ENCODE data around the gene NPAS3.
A peak's percentile ranks its signal among the peaks of the same experiment; 100 is the strongest.

The NPAS3 gene

DNA sequence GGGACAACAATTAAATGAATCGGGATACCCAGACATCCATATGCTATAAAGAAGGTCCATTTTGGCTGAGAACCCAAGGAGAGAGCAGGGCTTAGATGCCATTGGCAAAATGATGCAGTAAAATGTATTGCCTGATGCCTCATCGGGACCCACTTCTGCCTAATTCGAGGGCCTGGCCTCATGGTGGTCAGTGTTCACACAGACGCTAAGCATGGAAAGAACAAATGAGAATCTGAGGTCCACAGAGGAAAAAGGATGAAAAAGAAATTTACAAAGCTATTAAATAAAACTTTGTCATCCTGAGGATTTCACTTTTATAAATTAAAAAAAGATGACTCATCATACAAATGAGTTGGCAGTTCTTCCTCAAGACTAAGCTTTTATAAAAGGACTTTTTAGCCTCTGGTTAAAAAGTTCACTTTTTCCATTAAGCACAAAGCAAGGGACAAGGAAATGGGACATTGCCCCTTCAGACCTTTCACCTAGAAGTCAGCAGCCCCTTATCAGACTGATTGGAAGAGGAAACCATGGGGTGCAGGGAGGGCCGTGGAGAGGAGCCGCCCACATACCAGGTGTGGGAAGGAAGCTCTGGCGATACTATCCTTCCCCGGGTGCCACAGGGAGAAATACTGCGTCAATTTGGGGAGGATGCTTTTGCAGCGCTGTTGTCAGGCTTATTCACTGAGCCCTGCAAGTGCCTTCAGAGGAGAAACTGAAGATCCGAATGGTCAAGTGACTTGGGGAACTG is 836.2 kb downstream of the NPAS3 start:
- DNase-seq, result no peak

DNA sequence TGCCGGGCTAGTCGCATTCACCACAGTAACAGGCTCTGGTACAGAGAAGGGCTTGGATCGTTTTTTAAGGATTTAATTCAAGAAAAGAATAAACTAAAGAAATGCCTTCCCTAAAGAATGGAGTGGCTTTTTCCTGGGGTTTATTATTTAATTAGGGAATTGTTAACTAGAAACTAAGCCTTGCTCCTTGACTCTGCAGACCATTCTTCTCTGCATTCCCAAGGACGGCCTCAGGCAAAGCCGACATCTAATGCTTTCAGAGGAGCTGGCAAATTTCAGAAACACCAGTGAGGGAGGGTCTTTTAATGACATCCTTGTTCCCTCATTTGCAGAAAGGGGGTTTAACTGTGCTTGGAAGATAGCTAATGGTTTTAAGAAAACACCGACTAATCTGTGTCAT is 838.2 kb downstream of the NPAS3 start:
- no peak for DNase-seq

DNA sequence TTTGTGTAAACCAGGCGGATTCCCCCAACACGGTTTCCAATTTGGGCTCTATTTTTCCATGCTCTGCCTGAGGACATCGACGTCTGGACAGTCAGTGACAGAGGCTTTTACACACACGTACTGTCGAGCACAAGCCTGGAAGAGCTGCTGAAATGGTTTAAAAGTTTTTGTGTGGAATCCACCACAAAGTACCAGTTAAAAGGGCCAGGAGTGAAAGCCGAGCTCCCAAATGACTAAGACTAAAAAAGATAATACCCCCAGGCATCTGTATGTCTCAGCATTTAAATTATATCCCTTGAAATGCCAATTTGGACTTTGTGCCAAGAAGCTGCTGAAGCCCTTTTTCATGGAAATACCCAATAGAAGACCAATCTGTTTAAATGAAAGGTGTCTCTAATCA is 839.0 kb downstream of the NPAS3 start:
- DNase-seq, result no peak

DNA sequence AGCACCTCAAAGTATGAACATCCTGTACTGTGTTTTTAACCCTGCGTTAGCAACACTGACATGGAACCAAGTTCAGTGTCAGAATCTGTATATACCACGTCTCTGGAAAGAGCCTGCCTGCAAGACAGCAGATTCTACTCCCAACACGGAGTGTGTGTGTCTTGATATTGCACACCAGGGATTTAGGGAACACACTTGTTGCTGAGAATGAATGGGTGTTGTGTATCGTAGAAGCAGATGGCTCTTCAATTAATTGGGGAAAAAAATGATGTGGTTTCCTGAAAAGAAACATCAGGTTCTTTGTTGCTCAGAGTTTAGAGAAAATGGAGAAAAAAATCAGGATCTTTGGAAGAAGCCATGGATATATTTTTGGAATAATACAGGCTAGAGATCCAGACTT is 841.4 kb downstream of the NPAS3 start:
- DNase-seq, result no peak

DNA sequence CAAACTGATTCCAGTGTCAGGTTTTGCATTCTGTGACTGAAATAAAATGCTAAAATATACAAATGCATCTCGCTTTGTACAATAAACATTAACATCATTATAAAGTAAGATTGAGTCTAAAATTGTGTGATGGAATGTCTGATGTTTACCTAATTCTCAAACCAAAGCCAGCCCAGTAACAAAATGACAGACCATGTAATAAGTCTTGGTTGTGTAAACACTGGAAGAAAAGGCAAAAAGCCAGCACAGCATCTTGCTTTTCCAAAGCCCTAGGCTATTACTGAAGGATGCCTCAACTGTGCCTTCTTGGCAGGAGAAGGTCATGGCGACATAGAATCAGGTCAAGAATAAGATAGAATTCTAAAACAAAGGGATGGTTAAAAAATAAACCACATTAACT is 842.6 kb downstream of the NPAS3 start:
- no peak for DNase-seq

DNA sequence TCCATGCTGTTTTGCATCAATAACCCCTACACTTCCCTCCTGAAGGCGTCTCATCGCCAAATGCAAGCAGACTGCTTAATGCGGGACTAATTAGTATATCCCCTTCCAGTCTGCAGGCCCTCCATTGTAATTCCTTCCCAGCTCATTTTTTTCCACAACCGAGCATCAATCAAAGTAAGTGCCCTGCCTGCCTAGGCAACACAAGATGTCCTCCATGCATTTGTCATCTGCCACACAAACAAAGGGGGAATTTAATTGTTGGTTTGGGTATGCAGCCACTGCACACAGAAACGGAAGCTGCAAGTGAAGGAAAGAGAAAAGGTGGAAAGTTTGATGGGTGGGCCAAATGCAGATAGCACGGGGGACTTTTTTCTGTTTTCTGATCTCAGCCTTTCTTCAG is 844.2 kb downstream of the NPAS3 start:
- DNase-seq, result no peak

DNA sequence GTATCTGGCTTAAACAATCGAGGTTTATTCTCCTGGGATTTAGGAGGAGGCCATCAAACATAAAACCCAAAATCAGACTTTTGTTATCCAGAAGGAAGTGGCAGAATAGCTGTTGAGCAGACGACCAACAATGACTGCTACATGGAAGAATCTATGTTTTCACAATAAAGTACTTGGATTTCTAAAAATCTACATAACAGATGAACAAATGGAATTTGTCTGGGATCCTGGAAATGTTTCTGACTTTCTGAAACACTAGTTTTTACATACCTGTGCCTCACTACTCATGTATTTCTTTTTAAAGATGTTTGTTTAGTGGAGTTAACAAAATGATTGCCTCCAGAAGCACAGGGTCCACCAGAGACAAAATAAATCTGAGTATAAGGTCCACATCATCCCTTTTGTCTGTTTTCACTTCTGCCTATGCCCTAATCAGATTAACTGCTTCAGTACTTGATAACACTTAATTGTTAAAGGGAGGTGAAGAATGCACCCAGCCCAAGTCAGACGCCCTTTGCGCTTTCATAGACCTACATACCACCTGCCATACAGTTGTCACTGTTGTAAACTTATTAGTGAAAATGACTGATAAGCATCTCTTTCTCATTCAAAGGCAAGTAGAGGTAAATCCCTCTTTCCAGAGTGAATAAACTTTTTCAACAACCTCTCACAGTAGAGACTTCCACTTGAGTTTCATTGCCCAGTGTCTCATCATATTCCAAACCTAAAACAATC is 847.6 kb downstream of the NPAS3 start:
- DNase-seq, result no peak

DNA sequence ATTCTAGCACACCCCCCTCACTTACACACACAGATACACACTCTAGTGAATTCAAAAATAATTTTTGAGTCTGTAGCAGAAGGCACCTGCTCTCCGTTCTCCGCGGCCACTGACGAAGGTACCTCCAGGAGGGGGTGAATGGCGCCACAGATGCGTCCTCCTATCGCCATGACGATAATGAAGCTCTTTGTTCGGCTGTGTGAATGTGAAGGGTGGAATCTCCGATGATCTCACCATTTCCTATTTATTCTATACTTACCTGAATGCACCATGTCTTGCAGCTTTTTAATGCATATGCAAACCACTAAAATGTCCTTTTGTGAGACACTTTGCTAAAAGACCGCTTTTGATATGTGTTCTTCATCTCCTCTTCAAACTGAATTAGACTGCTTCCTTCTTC is 849.5 kb downstream of the NPAS3 start:
- no peak for DNase-seq

DNA sequence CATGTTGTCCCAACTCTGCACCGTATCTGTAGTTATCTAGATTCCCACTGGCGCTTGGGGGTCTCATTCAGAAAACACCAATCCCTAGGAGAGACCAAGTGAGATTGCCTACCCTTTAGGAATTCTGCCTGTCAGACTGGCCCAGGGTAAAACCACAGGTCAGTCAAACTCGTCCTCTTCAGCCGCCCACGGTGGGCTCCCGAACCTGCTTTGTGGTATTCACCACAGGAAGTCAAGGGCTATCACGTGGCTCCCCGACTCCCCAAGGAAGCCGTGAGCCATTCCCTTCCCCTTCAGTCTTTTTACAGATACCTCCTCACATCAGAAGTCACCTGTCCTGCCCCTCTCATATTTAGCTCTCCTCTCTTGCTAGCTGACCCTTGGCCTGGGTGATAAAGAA is 852.3 kb downstream of the NPAS3 start:
- no peak for DNase-seq

DNA sequence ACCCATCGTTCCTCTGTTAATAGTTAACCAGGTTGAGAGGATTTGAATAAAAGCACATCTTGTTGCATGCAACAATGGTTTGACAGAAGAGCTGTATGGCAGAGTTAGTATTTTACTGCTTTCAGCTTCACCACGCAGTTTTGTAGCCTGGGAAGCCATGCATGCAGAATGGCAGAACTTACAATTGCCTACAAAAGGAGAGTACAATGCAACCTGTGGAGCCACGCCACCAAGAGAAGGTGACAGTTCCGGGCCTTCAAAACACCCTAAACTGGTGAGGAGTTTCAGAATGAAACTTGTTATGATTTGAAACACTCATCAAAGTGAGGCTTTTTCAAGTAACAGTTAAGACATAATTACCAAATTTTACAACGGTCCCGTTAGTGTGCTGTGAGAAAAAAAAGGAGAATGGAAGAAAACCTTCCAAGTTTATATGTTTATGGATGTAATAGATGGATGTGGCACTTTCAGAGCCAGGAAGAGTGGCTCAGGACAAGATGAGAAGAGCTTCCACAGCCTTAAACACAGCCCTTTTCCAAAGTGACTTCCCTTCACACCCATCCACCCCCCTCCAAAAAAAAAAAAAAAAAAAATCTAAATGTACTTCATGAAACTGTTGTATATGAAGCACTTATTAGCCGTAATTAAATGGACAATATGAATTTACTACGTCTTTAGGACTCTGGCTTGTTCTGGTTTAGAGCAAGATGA is 853.5 kb downstream of the NPAS3 start:
- no peak for DNase-seq

DNA sequence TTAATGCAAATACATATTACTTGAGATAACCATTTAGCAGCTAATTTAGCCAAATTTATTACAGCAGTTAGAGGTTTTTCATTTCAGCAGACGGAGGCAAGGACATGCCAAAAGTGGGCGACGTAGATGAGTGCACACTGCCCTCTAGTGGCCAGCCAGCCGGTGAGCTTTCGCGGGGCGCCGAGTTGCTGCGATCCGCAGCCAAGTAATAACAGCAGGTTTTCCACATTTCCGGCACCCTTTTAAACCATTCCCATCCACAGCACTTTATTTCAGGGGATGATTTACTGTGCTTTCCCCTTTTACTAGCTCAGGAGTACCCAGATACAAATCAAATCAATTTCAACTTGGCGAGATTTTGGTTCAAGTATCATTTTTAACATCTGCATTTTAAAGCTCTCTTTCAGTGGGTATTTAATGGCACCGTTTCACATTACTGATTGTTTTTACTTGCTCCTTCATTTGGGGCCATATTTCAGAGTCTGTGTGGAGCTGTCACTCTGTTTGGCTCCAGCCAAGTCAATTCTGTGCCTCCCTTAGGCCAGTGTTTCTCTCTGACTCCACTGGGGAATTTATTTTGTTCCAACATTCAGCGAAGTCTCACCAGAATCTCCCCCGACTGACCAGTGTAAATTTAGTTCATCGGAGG is 854.2 kb downstream of the NPAS3 start:
- DNase-seq, result peak; percentile 42

DNA sequence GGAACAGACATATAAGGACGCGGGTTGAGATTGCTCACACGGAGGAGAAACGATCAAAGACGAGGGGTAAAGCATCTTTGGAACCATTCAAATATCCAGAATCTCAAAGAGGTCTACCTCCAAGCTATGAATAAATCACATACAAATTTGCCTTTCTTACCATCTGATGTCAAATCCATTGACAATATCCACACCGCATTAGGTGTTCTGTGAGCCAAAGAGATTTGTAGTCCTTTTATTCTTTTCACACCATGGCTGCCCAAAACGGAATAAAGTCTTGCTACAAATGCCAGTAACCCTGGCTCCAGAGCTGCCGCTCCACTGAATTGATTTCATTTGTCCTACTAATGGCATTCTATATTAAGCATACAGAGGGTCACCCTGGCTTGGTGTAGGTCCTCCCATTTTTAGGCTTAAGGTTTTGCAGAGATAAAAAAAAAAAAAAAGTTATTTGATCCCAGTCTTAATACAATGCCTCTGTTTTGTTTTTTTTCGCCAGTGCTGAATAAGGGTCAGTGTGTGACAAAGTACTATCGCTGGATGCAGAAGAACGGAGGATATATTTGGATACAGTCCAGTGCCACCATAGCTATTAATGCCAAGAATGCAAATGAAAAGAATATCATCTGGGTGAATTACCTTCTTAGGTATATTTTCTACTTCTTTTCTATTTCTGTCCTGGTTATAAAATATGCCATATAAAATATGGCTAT is 854.9 kb downstream of the NPAS3 start:
- no peak for DNase-seq

DNA sequence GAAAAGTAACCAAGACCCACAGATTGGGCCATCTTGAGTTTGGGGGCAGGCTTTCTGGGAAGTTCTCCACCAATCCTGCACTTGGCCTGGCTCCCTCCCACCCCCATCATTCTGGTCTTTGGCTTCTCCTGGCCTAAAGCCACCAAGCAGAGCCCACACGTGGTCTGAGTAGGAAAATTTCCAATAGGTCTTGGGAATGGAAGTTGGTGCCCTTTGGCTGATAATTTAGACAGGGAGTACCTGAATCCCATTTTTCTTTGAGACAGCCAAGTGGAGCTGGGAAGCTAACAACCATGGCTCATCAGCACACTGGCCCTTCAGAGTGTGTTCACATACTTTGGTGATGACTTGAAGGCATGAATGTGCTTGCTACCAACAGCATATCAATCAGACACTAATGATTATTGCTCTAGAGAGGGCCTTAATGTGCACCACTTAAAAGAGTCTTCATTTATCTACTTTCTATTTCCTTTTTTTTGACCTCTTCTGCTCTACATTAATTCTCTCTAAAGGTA is 856.2 kb downstream of the NPAS3 start:
- DNase-seq, result no peak

DNA sequence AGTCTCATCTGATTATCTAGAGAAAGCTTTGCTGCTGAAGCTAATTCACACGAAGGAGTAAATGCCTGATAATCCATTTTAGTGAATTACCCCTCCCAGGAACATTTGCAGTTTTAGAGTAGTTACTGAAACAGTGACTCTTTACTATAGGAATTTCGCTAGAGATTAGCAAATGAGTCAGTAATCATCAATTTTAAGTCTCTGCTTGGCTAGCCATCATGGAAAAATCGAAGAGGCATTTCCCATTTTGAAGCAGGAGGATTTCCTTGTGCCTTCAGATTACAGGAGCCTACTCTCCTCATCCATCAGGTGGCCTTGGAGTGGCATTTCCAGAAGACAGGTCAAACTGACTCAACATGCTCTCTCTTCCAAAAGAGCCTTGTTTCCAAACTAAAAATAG is 857.7 kb downstream of the NPAS3 start:
- DNase-seq, result no peak

DNA sequence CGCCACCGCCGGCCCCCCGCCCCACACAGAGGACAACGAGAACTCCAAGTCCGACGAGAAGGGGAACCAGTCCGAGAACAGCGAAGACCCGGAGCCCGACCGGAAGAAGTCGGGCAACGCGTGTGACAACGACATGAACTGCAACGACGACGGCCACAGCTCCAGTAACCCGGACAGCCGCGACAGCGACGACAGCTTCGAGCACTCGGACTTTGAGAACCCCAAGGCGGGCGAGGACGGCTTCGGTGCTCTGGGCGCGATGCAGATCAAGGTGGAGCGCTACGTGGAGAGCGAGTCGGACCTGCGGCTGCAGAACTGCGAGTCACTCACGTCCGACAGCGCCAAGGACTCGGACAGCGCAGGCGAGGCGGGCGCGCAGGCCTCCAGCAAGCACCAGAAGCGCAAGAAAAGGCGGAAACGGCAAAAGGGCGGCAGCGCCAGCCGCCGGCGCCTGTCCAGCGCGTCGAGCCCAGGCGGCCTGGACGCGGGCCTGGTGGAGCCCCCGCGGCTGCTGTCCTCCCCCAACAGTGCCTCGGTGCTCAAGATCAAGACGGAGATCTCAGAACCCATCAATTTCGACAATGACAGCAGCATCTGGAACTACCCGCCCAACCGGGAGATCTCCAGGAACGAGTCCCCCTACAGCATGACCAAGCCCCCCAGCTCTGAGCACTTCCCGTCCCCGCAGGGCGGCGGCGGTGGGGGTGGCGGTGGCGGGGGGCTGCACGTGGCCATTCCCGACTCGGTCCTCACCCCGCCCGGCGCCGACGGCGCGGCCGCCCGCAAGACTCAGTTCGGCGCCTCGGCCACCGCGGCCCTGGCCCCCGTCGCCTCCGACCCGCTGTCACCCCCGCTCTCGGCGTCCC is 861.3 kb downstream of the NPAS3 start:
- no peak for DNase-seq

DNA sequence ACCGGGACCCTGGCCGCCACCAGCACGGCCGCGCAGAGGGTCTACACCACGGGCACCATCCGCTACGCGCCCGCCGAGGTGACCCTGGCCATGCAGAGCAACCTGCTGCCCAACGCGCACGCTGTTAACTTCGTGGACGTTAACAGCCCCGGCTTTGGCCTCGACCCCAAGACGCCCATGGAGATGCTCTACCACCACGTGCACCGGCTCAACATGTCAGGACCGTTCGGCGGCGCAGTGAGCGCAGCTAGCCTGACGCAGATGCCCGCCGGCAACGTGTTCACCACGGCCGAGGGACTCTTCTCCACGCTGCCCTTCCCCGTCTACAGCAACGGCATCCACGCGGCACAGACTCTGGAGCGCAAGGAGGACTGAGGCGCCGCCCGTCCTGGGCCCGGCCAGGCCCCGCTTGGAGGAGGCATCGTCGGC is 862.1 kb downstream of the NPAS3 start:
- DNase-seq, result no peak

DNA sequence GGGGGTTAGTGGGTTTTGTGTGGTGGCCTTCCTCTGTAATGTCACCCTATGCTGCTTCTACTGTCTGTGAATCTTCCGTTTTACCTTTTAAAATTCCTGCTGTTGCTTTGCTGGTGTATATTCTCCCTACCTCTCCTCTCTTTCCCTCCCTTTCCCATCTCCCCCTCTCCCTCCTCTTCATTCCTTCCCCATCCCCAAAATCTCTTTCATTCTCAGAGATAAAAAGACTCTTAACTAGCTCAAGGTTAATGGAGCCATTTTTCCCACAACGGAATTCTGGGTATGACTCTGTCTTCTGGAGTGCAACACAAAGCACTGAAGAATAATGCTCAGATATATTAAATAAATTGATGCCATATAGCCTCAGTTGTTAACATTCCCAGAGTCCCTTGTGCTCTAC is 864.1 kb downstream of the NPAS3 start:
- no peak for DNase-seq

DNA sequence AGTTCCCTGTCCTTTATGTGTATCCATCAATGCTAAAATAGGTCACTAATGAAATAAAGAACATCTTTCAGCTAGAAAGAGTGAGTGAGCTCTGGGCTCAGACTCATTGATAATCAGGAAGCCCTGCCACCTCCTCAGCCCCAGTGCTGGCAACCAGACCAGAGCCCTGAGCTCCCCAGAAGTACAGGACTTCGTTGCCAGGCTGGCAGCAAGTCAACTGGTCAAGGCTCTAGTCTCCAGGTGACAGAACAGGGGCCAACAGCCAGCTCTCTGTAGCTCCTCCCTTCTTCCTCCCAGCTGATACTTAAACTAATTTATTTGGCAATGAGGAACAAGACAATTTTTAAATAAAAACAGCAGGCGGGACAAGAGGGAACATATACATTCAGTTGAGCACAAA is 866.9 kb downstream of the NPAS3 start:
- DNase-seq, result no peak

DNA sequence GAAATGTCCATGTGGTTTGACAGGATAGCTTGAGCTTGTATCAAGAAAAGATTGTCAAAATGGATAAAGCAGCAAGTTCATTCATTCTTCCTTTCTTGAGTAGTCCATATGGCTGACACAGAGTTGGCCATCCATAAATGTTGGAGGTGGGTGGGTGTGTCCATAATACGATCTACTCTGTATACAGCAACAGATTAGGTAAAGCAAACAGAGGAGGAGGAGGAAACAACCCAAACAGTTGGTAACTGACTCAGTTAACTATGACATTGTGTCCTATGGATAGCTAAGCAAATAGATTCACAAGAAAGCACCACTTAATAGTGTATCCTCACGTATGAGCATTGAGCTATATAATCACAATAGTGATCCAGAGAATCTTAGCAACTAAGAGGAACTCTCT is 868.2 kb downstream of the NPAS3 start:
- DNase-seq, result no peak

DNA sequence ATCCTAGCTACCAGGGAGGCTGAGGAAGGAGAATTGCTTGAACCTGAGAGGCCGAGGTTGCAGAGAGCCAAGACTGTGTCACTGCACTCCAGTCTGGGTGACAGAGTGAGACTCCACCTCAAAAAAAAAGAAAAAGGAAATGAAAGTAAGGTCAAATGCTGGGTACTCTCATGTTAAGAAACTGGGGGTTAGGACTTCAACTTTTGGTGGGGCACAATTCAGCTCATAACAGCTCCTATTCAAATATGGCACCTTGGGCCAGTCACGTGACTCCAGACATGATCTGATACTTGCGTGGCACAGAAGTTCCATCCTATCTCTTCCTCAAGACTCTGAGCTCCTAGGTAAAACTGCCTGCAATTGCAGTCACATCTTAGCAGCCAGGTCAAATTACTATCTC is 869.5 kb downstream of the NPAS3 start:
- DNase-seq, result no peak

DNA sequence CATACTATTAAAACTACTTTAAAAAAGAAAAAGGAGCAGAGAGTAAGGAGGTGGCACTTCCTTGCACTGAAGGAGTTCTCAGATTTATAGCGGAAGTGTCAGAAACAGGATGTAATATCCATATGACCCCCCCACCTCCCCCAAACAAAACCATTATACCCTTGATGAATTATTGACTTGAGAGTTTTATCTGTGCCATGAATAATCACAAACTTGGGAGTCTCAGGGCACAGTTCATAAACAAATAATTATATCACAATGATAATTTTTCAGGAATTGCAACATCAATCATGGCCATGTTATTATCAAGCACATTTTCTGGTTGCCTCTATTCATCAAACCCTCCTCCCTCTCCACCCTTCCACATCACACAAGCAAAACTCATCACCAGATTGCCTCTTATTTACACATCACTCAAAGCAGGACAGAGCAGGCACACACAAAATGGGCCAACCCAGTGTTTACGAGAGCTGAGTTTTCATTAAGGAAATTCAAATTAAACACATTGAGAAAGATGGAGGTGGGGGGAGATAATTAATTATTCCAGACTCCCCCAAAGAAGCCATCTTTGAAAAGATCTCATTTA is 870.8 kb downstream of the NPAS3 start:
- no peak for DNase-seq
